HG02970 (cell line): ENCODE results near the gene CRCP.

ENCODE experiments used
- ATAC-seq: cut with Tn5 transposase; IDR thresholded peaks from one replicate; pipeline ENCODE4 v1.9.1; 2021; ENCODE audit warnings: mild to moderate bottlenecking, moderate library complexity, moderate number of reproducible peaks; ENCODE audit not compliant: unreplicated experiment, low FRiP score

CRCP gene

DNA sequence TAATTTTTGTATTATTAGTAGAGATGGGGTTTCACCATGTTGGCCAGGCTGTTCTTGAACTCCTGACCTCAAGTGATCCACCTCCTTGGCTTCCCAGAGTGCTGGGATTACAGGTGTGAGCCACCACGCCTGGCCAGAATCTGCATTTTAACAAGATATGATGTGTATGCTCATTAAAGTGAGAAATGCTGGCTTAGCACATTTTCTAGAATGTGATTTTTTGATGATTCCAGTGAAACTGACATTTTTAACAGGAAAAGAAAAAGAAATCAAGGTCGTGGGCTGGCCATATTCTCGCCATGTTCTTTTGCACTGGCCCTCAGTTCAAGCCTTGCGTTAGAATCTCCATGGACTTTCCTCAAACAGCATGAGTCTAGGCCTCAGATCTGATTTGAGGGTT, 72.3 kb downstream of the CRCP start:
- no peak for ATAC-seq

DNA sequence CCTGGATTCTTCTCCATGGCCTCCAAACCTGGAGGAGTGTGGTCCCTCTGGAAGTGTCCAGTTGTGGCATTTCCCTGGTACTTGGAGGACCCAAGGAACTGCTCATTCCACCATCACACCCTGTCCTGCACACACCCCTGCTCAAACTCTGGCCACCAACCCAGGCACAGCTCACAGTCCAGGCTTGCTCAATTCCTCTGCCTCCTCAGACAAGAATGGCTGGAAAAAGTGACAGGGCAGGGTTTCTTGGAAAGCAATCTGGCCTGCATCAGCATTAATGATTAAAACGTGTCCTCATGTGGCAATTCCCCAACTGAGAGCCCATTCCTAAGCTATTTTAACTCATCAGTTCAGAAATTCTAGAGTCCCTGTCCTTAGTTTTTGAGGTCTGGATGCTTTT, 73.3 kb downstream of the CRCP start:
- ATAC-seq = no peak

DNA sequence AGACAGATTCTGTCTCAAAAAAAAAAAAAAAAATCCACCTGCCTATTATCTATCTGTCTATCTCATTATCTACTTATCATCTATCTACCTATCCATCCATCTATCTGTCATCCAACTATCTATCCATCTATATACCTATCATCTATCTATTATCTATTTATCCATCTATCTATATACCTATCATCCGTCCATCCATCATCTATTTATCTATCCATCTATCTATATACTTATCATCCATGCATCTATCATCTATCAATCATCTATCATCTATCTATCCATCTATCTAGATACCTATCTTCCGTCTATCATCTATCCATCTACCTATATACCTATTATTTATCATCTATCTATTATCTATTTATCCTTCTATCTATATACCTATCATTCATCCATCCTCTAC, 74.0 kb downstream of the CRCP start:
- ATAC-seq = no peak

DNA sequence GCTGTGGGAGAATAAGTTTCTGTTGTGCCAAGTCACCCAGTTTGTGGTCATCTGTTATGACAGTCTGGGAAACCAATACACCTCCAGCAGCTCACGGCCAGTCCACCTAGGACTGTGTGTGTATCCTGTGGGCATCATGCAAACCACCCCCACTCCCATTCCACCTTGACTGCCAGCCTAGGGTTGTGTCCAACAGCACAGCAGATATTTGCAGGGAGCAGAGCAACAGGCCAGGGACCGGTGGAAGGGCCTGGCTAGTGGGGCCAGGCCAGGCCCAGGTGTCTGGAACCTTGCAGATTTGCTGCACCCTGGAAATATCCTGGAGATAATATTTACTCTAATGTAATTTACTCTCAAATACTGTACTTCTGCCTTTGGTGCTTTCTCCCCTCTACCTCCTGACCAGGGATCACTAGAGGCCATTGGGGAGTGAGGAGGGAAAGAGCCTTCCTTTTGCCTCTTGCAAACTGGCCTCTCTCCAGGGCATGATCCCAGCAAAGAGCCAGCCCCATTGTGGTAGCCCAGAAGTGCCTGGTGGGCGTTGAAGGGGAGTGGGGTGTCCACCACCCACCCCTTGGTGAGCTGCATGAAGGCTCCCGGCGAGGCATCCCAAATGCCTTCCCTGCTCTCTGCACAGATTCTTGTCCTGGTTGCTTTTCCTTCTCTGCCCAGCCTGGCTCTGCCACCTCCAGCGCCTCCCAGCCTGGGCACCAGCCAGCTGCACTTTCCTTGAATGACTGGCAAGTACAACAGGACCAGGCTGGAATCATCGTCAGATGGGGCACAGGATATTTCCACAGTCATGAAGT, 75.3 kb downstream of the CRCP start:
- ATAC-seq = no peak

DNA sequence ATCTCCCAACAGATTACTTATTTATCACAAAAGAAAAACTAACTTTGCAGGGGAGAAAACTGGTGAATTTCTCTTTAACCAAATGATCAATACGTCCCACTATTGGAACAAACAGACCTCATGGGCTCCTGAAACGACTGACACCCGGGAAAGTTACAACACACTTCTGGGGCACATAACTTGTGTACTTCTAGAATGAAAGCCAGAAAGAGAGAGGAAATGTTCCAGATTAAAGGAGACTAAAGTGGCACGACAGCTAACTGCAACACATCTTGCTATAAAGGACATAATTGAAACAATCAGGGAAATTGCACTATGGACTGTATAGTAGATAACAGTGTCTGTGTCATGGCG, 75.8 kb downstream of the CRCP start:
- ATAC-seq = no peak

DNA sequence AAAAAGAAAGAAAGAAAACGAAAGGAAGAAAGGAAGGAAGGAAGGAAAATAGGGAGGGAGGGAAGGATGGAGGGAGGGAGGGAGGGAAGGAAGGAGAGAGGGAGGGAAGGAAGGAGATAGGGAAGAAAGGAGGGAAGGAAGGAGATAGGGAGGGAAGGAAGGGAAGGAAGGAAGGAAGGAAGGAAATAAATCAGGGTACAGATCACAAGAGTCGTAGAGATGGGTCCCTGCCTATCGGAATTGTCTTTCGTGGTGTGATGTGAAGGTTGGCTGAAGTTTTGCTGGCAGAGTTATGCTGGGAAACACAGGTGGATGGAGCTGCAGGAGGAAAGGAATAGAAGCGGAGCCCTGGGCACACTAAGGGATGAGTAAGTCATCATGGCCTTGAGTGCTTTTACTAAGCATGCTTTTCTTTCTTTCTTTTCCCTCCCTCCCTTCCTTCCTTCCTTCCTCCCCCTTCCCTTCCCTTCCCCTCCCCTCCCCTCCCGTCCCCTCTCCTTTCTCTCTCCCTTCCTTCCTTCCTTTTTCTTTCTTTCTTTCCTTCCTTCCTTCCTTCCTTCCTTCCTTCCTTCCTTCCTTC, 78.6 kb downstream of the CRCP start:
- ATAC-seq = no peak

DNA sequence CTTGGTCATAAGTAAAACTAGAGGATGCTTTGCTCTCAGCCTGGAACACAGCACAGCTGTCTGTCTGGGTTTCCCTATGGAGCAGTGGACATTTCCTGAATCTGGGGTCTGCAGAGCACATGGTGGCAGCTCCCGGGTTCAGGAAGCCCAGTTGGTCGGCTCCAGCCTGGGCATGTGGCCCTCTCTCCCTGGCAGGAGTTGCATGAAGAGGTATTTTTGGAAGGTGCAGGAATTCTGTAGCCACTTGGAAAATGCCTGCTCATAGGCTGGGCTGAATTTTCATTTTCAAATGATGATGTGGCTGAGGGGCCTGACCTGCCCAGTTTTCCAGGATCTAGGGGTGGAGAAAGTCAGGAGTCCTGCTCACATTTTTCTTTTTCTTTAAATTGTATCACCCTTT, 83.8 kb downstream of the CRCP start:
- no peak for ATAC-seq

DNA sequence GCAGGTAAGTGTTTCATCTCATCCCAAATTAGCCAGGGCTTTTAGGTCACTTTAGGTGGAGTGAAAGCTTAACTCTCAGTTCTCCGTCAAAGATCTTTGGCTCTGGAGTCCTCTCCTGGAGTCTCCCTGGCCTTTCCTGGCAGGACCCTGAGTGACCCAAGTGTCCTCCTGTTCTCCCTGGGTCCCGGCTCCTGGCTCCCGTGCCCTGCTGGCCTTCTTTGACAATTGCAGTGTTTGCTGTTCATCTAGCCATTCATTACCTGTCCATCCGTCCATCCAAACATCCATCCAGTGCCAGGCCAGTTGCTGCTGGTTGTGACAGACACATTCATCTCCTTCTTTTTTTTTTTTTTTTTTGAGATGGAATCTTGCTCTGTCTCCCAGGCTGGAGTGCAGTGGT, 84.3 kb downstream of the CRCP start:
- ATAC-seq = no peak

DNA sequence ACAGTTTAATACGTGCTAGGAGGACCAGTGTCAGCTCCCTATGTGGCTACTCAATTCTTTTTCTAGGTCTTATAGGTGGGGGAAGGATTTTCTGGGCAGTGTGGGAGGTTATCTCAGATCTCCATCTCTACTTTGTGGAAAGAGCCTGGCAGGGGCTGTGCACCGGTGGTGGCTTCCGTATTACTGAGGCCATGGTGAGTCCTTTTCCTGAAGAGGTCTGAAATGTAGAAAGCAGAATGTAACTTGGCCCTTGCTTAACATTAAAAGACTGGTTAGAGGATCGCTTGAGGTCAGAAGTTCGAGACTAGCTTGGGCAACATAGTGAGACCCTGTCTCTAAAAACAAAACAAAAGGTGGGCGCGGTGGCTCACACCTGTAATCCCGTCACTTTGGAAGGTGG, 87.8 kb downstream of the CRCP start:
- ATAC-seq = no peak
